NCI-H524 treated with DMSO at 0.1 percent for 48 hours (cell line): ENCODE results near the gene ME3.
"Not testable (repeated sequence)": the region's sequence is repeated elsewhere in the genome, so short reads cannot be mapped to it uniquely, and the experiment has no call there.

Source experiments
- DNase-seq: peaks from one replicate; lab custom pipeline; 2025; lab: John Stamatoyannopoulos, UW

Gene ME3

GRCh38 chr11:86423488-86423887, 248.9 kb downstream of the ME3 start:
- not testable (repeated sequence) for DNase-seq

DNA sequence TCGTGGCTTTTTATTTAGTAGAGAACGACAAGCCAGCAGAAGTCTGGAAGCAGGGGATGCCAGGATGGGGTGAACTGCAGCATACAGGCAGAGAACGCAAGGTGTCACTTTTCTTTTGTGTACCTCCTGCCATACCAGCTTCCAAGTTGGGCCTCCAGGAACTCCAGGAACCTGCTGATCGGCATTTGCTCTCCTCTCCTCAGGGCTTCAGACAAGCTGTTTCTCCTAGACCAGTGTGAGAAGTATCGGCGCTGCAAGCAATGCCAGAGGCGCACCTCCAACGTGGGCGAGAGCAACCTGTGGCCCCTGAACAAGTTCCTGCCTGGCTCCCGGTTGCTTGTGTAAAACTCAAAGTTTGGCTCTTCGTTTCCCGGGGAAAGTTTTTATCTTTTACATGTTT, 250.0 kb downstream of the ME3 start:
- DNase-seq = no peak

DNA sequence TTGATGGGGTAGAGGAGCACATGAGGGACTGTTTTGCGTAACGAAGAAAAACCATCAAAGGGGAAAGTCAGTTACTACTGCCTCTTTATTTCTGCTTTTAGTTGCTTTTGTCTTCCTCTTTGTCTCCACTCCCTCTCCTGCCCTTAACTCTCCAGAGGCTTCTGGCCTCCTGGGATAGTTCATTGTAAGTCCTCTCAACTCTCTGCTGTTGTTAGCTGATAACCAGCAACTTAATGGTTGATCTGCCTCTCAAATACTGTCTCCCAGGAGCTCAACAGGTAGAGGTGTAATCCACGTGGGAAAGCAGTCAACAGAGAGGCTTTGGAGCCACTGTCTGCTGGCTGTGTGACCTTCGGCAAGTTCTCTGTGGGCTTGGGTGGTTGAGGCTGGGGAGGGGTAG, 250.5 kb downstream of the ME3 start:
- no peak for DNase-seq

GRCh38 chr11:86418917-86419316, 253.5 kb downstream of the ME3 start:
- no peak for DNase-seq

DNA sequence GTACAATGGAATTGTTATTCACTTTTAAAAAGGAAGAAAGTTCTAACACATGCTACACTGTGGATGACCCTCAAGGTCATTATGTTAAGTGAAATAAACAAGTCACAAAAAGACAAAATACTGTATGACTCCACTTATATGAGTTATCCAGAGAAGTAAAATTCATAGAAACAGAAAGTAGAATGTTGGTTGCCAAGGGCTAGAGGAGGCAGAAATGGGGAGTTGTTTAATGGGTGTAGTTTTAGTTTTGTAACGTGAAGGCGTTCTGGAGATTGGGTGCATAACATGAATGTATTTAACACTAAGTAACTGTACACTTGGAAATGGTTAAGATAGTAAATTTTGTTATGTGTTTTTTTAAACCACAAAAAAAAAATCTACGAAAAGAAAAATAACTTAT, 253.9 kb downstream of the ME3 start:
- no peak for DNase-seq

GRCh38 chr11:86418106-86418505, 254.3 kb downstream of the ME3 start:
- DNase-seq = no peak

- DNase-seq = not testable (repeated sequence)
These were observed 255.5 kb downstream of the ME3 start for GRCh38 chr11:86416951-86417350.

GRCh38 chr11:86416494-86416893, 255.9 kb downstream of the ME3 start:
- DNase-seq = no peak

- no peak for DNase-seq
These were observed 257.4 kb downstream of the ME3 start for GRCh38 chr11:86415026-86415425.

DNA sequence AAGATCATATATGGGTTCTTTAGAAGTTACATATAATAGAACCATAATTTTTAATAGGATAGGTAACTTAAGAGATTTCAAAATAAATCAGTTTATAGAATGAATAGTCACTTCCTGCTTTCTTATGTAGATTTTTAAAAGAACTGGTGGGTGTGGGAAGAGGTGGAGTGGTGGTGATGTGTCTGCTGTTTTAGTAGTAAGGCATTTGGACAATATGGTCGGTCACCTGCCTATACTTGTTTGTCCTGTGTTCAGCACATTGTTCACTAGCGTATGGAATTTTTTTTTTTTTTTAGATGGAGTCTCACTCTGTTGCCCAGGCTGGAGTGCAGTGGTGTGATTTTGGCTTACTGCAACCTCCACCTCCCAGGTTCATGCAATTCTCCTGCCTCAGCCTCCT, 258.4 kb downstream of the ME3 start:
- DNase-seq = no peak

DNA sequence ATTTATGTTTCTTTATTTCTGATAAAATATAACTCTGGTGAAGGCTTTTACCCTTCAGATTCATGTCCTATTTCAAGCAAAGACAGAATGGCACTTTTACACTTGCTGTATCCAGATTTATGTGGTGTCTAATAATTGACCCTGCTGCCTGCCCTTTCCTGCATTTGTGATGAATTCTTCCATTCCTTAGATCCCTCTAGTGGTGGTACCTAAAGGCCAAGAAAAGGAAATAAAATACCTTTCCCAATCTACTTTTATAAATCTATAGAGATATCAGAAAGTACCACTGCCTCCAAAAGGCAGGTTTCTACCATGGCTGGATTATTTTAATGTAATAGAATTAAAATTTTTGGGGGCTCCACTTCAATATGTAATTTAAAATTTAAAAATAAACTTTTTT, 263.6 kb downstream of the ME3 start:
- no peak for DNase-seq

DNA sequence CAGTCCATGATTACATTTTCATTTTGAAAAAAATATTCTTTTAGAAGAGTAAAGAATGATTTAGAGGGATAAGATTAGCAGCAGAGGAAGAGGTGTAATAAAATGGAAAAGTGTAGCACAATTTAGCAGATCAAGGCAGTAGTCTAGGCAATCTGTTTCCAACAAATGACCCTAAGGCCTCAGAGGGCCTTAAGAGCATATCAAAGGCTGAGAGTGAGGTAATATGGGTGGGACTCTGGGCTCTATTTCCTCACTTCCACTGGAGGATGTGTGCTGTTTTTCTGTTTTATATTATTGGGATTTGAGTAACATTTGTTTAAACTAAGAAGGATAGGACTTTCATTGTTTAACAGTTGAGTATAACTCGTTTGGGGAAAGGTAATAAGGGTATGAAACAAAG, 269.0 kb downstream of the ME3 start:
- DNase-seq = no peak

DNA sequence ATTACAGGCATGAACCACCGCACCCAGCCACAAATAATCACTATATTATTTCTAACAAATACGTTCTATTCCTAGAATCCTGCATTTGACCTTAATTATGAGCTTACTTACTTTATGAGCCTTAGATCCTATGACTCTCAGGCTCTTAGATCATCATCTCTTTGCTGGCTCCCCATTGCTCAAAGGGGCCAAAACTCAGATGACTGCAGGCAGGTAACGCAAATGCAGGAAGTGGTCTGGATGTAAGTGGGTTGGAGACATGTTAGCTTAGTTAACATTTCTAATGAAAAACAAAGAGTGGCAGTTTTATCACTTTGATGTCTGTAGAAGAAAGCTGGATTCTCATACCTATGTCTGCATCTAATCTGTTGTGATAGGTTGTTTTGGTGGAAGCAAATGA, 274.3 kb downstream of the ME3 start:
- no peak for DNase-seq

- DNase-seq = no peak
These were observed 275.1 kb downstream of the ME3 start for GRCh38 chr11:86397351-86397750.

DNA sequence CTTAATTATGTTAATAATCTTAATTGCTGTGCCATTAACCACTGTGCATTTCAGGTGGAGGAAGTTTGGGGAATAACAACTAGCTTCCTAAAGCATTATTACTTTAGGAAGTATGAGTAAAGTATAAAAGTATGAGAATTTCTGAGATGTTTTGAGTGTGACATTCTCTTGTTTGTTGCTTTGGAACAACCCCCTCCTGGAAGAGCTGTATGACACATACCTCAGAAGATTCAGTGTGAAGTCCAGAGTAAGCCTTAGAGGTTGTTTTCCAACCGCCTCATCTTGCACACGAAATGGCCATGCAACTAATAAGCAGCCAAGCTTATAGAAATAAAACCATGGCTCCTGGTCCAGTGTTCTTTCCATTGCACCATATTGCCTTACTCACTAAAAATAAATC, 276.0 kb downstream of the ME3 start:
- DNase-seq = no peak

DNA sequence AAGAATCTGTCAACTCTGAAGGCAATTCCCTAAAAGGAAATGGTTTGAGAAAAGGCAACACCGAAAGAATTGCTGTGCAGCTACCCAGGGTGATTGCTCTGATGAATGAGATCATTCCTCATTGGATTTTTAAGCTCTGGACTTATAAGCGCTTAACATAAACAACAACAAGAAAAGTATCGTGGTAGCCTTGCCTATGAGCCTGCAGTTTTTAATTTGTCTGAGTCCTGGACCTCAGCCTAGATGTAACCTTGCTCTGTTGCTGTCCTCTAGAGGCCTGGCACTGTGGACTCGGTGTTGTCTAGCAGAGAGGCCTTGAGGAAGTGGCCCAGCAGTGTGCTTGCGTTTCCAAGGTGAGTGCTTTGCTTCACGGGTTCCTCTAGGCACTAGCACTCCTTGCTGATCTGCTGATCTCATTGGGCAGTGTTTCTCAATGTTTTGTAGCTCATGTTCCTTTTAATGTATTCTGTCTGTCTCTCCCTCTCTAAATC, 277.3 kb downstream of the ME3 start:
- DNase-seq = no peak
